ENCODE measurements around the gene NANOGP8.

NANOGP8 gene

GRCh38 chr15:35055416-35056105 lies 29.5 kb downstream of the NANOGP8 start:
- no peak for DNase-seq

GRCh38 chr15:35054380-35054779 lies 30.7 kb downstream of the NANOGP8 start:
- DNase-seq = no peak

DNA sequence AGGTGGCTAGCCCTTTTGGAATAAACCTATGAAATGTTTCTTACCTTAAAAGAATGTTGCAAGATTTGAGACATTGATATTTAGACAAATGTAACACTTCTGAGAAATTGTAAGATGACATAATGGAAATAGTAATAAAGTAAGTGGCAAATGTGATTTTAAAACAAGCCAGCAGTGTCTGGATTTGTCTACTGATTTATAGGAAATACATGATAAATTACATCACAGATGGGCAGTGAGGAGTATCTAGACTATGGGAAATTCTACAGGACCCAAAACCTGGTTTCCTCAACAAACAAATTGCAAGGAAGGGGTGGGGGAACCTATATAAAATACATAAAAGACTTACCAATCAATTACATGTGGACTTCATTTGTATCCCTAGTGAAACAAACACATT lies 37.1 kb downstream of the NANOGP8 start:
- no peak for DNase-seq

DNA sequence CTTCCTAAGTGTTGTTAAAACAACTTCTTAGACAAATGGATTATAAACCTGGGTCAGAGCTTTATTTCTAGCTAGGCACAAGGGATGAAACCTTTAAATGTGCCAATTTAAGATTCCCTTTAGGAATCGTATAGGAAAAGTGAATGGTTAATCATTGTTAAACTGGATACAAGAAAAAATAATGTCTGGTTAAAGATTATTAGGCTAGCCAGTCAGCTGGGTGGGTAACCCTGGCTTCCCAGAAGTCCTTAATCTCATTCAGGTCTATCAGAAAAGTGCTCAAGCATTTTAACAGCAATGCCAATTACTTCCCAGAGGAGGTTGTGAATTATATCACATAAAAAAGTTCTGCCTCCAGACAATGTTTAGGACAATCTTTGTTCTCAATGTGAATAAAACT lies 37.6 kb downstream of the NANOGP8 start:
- DNase-seq = no peak

GRCh38 chr15:35043373-35044095 lies 41.6 kb downstream of the NANOGP8 start:
- no peak for DNase-seq

- DNase-seq = no peak
Measured at GRCh38 chr15:35040339-35041255, 44.5 kb downstream of the NANOGP8 start.

DNA sequence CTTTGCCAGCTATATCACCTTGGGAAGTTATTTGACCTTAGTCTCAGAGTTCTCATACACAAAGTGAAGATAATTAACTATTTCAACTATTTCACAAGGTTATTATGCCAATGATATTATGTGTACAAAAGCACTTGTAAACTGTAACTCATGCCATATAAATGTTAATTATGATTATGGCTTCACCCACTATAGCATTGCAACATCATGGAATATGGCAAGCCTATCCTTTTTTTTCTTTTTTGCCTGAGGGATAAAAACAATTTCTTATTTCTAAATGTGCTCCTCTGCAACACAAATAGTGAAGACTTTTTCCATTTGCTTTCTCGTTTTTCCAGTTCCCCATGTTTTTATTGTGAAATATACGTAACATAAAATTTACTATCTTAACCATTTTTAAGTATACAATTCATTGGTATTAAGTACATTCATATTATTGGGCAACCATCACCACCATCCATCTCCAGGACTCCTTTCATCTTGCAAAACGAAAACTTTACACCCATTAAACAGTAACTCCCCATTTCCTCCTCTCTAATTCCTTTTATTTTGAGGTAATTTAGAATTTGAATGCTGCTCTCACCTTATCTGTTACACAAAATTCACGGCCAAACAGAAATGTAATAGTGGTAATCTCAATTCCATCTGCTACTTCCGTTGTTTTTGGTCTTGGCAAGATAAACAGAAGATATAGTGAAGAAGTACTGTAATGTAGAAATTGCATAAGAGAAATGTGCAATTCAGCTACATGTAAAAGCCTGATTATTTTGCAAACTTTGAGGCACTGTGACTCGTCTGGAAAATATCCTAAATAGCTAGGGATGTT lies 46.3 kb downstream of the NANOGP8 start:
- no peak for DNase-seq

All from left hindlimb (tissue), 1 donor.